M059J (cell line): Measurements from ENCODE around the gene TEX28. TPM values are rescaled to one million over a fixed set of nuclear protein-coding genes. Genes with fewer than 3 reads are reported as not detected.
"Not testable (repeated sequence)": the region's sequence is repeated elsewhere in the genome, so short reads cannot be mapped to it uniquely, and the experiment has no call there.

Experiments used
- DNase-seq: peaks from one replicate; pipeline ENCODE4 v3.0.0-alpha.2; 2012; ENCODE audit warnings: low read depth
- total RNA-seq: library from RNA; depleted of rRNA; stranded (reverse); fragments of >200 nt; shearing (Covaris generic); gene quantifications from 2 replicates; pipeline ENCODE4 v1.2.3, GENCODE V29; 2014; rRNA removed

TEX28 gene
- total RNA-seq, 1 experiment from 2014 or later = not detected

GRCh38 chrX:154247377-154248045, 47.4 kb downstream of the TEX28 start:
- DNase-seq = not testable (repeated sequence)

- DNase-seq = not testable (repeated sequence)
These were observed 54.9 kb downstream of the TEX28 start for GRCh38 chrX:154239982-154240503.

- DNase-seq = not testable (repeated sequence)
These were observed 55.9 kb downstream of the TEX28 start for GRCh38 chrX:154238939-154239559.

GRCh38 chrX:154233620-154234019, 61.3 kb downstream of the TEX28 start:
- DNase-seq = not testable (repeated sequence)

- DNase-seq = not testable (repeated sequence)
These were observed 63.5 kb downstream of the TEX28 start for GRCh38 chrX:154231443-154231842.

GRCh38 chrX:154226706-154227105, 68.2 kb downstream of the TEX28 start:
- not testable (repeated sequence) for DNase-seq

- DNase-seq = not testable (repeated sequence)
These were observed 69.6 kb downstream of the TEX28 start for GRCh38 chrX:154225292-154225691.

Other genes with a start within 250 kb of the TEX28 start
- gene MECP2, start 197.4 kb downstream of the TEX28 start, total RNA-seq = 53.9 and 61.4 TPM in 2 replicates
- gene OPN1LW, start 150.9 kb downstream of the TEX28 start, total RNA-seq = not detected in 2 replicates
- gene OPN1MW, start 112.5 kb downstream of the TEX28 start, total RNA-seq = not detected in 2 replicates
- gene OPN1MW2, start 75.4 kb downstream of the TEX28 start, total RNA-seq = not detected in 2 replicates
- not detected in 2 replicates for gene OPN1MW3, start 37.5 kb downstream of the TEX28 start, total RNA-seq
- gene TKTL1, start 671 bp upstream of the TEX28 start, total RNA-seq = 0.22 TPM in 1 of 2 replicates, not detected in the other
- 1,078 and 2,383 TPM in 2 replicates for gene FLNA, start 79.5 kb upstream of the TEX28 start, total RNA-seq
- 101 and 105 TPM in 2 replicates for gene EMD, start 84.2 kb upstream of the TEX28 start, total RNA-seq
- 3,989 and 5,487 TPM in 2 replicates for gene RPL10, start 103.3 kb upstream of the TEX28 start, total RNA-seq
- gene DNASE1L1, start 114.1 kb upstream of the TEX28 start, total RNA-seq = 49.1 and 65.3 TPM in 2 replicates
- gene TAFAZZIN, start 116.4 kb upstream of the TEX28 start, total RNA-seq = 24.9 and 32.1 TPM in 2 replicates
- 123 and 144 TPM in 2 replicates for gene ATP6AP1, start 133.6 kb upstream of the TEX28 start, total RNA-seq
- gene GDI1, start 142.0 kb upstream of the TEX28 start, total RNA-seq = 210 and 222 TPM in 2 replicates
- gene FAM50A, start 149.0 kb upstream of the TEX28 start, total RNA-seq = 99.6 and 139 TPM in 2 replicates
- gene PLXNA3, start 163.2 kb upstream of the TEX28 start, total RNA-seq = 4.3 and 8.9 TPM in 2 replicates
- 102 and 104 TPM in 2 replicates for gene LAGE3, start 184.2 kb upstream of the TEX28 start, total RNA-seq
- 74.0 and 101 TPM in 2 replicates for gene UBL4A, start 191.5 kb upstream of the TEX28 start, total RNA-seq
- 65.4 and 80.7 TPM in 2 replicates for gene SLC10A3, start 195.5 kb upstream of the TEX28 start, total RNA-seq
- 53.2 and 72.8 TPM in 2 replicates for gene FAM3A, start 221.1 kb upstream of the TEX28 start, total RNA-seq